AG09319 (cell line): ENCODE results near the gene PI16.

ENCODE experiments used
- DNase-seq: peaks from one replicate; pipeline ENCODE4 v3.0.0-alpha.2; 2010; ENCODE audit warnings: low read depth; ENCODE audit errors: extremely low read depth
- CTCF ChIP-seq: IDR thresholded peaks from 2 replicates; pipeline ENCODE4 v1.5.1; 2011; ENCODE audit warnings: low read depth, mild to moderate bottlenecking, inconsistent platforms, low read length, moderate library complexity

The PI16 gene

GRCh38 chr6:36998723-36999038, 44.1 kb downstream of the PI16 start:
- DNase-seq, result no peak

GRCh38 chr6:36999061-36999750, 44.7 kb downstream of the PI16 start:
- DNase-seq, result no peak
- TF ChIP-seq CTCF, result no peak

More at GRCh38 chr6:36998723-36999038, 44.1 kb downstream of the PI16 start:
- TF ChIP-seq CTCF, result no peak

GRCh38 chr6:36999751-37000125, 45.2 kb downstream of the PI16 start:
- TF ChIP-seq CTCF, result no peak
- DNase-seq, result no peak

GRCh38 chr6:37004044-37004980, 49.8 kb downstream of the PI16 start:
- TF ChIP-seq CTCF, result no peak
- no peak for DNase-seq

GRCh38 chr6:37005061-37005810, 50.7 kb downstream of the PI16 start, which contains the start of gene FGD2:
Gene FGD2 (plus strand): TSS chr6:37005655. CDS start chr6:37005818, 163 bp downstream.
- DNase-seq, result no peak
- no peak for TF ChIP-seq CTCF

GRCh38 chr6:37005827-37006567, 51.5 kb downstream of the PI16 start:
- DNase-seq, result no peak
- no peak for TF ChIP-seq CTCF
